Measurements from ENCODE around the gene SPC24. TPM values are rescaled to one million over a fixed set of nuclear protein-coding genes. Genes with fewer than 3 reads are reported as not detected.
"Not testable (repeated sequence)": the region's sequence is repeated elsewhere in the genome, so short reads cannot be mapped to it uniquely, and the experiment has no call there.

SPC24 gene
- total RNA-seq, 1 experiment from 2014 or later: 23.4 TPM

- in situ Hi-C loops (cut with HindIII; ENCODE audit: low pct_unique_long_range_greater_than_20kb, low sequenced_read_pairs): no loop called here
- DNase-seq (ENCODE audit: low read depth, low spot score): peak; percentile 77
Measured at GRCh38 chr19:11142528-11143171, 12.9 kb downstream of the SPC24 start.

GRCh38 chr19:11141937-11142527 is 13.6 kb downstream of the SPC24 start:
- in situ Hi-C loops (cut with HindIII; ENCODE audit: low pct_unique_long_range_greater_than_20kb, low sequenced_read_pairs): no loop called here
- DNase-seq (ENCODE audit: low read depth, low spot score): no peak

- DNase-seq (ENCODE audit: low read depth, low spot score): no peak
- in situ Hi-C loops (cut with HindIII; ENCODE audit: low pct_unique_long_range_greater_than_20kb, low sequenced_read_pairs): no loop called here
Measured at GRCh38 chr19:11140896-11141295, 14.7 kb downstream of the SPC24 start.

- in situ Hi-C loops (cut with HindIII; ENCODE audit: low pct_unique_long_range_greater_than_20kb, low sequenced_read_pairs); DNase-seq (ENCODE audit: low read depth, low spot score): not testable (repeated sequence)
Measured at GRCh38 chr19:11140023-11140538, 15.5 kb downstream of the SPC24 start.

- in situ Hi-C loops (cut with HindIII; ENCODE audit: low pct_unique_long_range_greater_than_20kb, low sequenced_read_pairs): no loop called here
- DNase-seq (ENCODE audit: low read depth, low spot score): no peak
Measured at GRCh38 chr19:11138601-11139300, 16.8 kb downstream of the SPC24 start.

GRCh38 chr19:11137542-11138384 is 17.8 kb downstream of the SPC24 start:
- in situ Hi-C loops (cut with HindIII; ENCODE audit: low pct_unique_long_range_greater_than_20kb, low sequenced_read_pairs): no loop called here
- peak; percentile 77 for DNase-seq (ENCODE audit: low read depth, low spot score)

GRCh38 chr19:11136400-11137101 is 19.0 kb downstream of the SPC24 start:
- in situ Hi-C loops (cut with HindIII; ENCODE audit: low pct_unique_long_range_greater_than_20kb, low sequenced_read_pairs): no loop called here
- no peak for DNase-seq (ENCODE audit: low read depth, low spot score)

- no peak for DNase-seq (ENCODE audit: low read depth, low spot score)
- in situ Hi-C loops (cut with HindIII; ENCODE audit: low pct_unique_long_range_greater_than_20kb, low sequenced_read_pairs): no loop called here
Measured at GRCh38 chr19:11131471-11131870, 24.1 kb downstream of the SPC24 start.

- in situ Hi-C loops (cut with HindIII; ENCODE audit: low pct_unique_long_range_greater_than_20kb, low sequenced_read_pairs): no loop called here
Measured at GRCh38 chr19:11130824-11131455, 24.6 kb downstream of the SPC24 start.

GRCh38 chr19:11127905-11128304 is 27.7 kb downstream of the SPC24 start:
- in situ Hi-C loops (cut with HindIII; ENCODE audit: low pct_unique_long_range_greater_than_20kb, low sequenced_read_pairs): no loop called here
- no peak for DNase-seq (ENCODE audit: low read depth, low spot score)

More at GRCh38 chr19:11130824-11131455, 24.6 kb downstream of the SPC24 start:
- DNase-seq (ENCODE audit: low read depth, low spot score): peak; percentile 78

- DNase-seq (ENCODE audit: low read depth, low spot score): peak; percentile 78
- in situ Hi-C loops (cut with HindIII; ENCODE audit: low pct_unique_long_range_greater_than_20kb, low sequenced_read_pairs): no loop called here
Measured at GRCh38 chr19:11125994-11126685, 29.4 kb downstream of the SPC24 start.

GRCh38 chr19:11124157-11124556 is 31.4 kb downstream of the SPC24 start:
- in situ Hi-C loops (cut with HindIII; ENCODE audit: low pct_unique_long_range_greater_than_20kb, low sequenced_read_pairs); DNase-seq (ENCODE audit: low read depth, low spot score): not testable (repeated sequence)

GRCh38 chr19:11123114-11123513 is 32.5 kb downstream of the SPC24 start:
- in situ Hi-C loops (cut with HindIII; ENCODE audit: low pct_unique_long_range_greater_than_20kb, low sequenced_read_pairs): no loop called here

GRCh38 chr19:11121963-11122362 is 33.6 kb downstream of the SPC24 start:
- DNase-seq (ENCODE audit: low read depth, low spot score): not testable (repeated sequence)

More at GRCh38 chr19:11123114-11123513, 32.5 kb downstream of the SPC24 start:
- no peak for DNase-seq (ENCODE audit: low read depth, low spot score)

GRCh38 chr19:11116507-11116906 is 39.1 kb downstream of the SPC24 start:
- DNase-seq (ENCODE audit: low read depth, low spot score): no peak
- in situ Hi-C loops (cut with HindIII; ENCODE audit: low pct_unique_long_range_greater_than_20kb, low sequenced_read_pairs): no loop called here

More at GRCh38 chr19:11121963-11122362, 33.6 kb downstream of the SPC24 start:
- in situ Hi-C loops (cut with HindIII; ENCODE audit: low pct_unique_long_range_greater_than_20kb, low sequenced_read_pairs): not testable (repeated sequence)

- in situ Hi-C loops (cut with HindIII; ENCODE audit: low pct_unique_long_range_greater_than_20kb, low sequenced_read_pairs): no loop called here
- DNase-seq (ENCODE audit: low read depth, low spot score): no peak
Measured at GRCh38 chr19:11115895-11116446, 39.6 kb downstream of the SPC24 start.
